Measurements from ENCODE around the gene ESPN. TPM values are rescaled to one million over a fixed set of nuclear protein-coding genes. Genes with fewer than 3 reads are reported as not detected.

ESPN gene
- total and polyA plus RNA-seq, 2 of the 8 experiments (the other 6 are each of a cell fraction or from before 2014, with no cell fraction given), result 5.2 to 16.3 TPM

DNA sequence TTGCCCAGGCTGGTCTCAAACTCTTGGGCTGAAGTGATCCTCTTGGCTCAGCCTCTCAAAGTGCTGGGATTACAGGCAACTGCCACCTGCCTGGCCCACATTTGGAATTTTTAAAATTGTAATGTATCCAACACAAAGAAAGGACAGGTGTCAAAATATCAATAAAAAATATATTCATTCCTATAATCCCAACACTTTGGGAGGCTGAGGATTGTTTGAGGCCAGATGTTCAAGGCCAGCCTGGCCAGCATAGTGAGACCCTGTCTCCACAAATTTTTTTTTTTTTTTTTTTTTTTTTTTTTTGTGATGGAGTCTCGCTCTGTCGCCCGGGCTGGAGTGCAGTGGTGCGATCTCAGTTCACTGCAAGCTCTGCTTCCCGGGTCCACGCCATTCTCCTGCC is 14.8 kb upstream of the ESPN start (continued):
- no peak for TF ChIP-seq GTF2F1 (IDR thresholded peaks at IDR 0.05; ENCODE audit: borderline replicate concordance, low read depth, low read length)
- no peak for TF ChIP-seq SIN3A (conservative IDR thresholded peaks at IDR 0.05 in 1 of 2, IDR thresholded peaks at IDR 0.05 in 1 of 2; ENCODE audit: low read depth in 1 of 2, low read length in 2 of 2)
- no peak for TF ChIP-seq EZH2 (IDR thresholded peaks at IDR 0.05; ENCODE audit: low read depth, low read length, severe bottlenecking)
- no peak for TF ChIP-seq EP300 (IDR thresholded peaks at IDR 0.05; ENCODE audit: borderline replicate concordance in 1 of 2, low read depth in 2 of 2, low read length in 2 of 2)

Measured in H1 (cell line).